B cell (primary cell): Measurements from ENCODE around the gene CFAP20. TPM values are rescaled to one million over a fixed set of nuclear protein-coding genes. Genes with fewer than 3 reads are reported as not detected.

Experiments used
- ATAC-seq: fragments of 200-7000 bp; cut with Tn5 transposase; one replicate; pipeline ENCODE4 v1.10.0; 2021; ENCODE audit warnings: low read depth, mild to moderate bottlenecking, moderate number of reproducible peaks, moderate library complexity
- CTCF ChIA-PET: fragments of 350-600 bp; sonication (Branson Sonifier 250); formaldehyde crosslinking; loops from one replicate; lab custom pipeline; 2021; ENCODE audit warnings: antibody characterized with exemption, inconsistent platforms; lab: Charles Lee
- POLR2A ChIA-PET: fragments of 350-600 bp; sonication (Branson Sonifier 250); formaldehyde crosslinking; loops from one replicate; lab custom pipeline; 2021; ENCODE audit warnings: antibody characterized with exemption; lab: Charles Lee
- DNase-seq: peaks from one replicate; pipeline ENCODE4 v3.0.0; 2013
- H2AFZ ChIP-seq: 2 replicates; pipeline ENCODE4 v1.6.1; 2012; ENCODE audit warnings: mild to moderate bottlenecking, low read depth, low read length; ENCODE audit not compliant: insufficient read depth, poor library complexity, severe bottlenecking
- H3K27ac ChIP-seq, 2 donors: 1 replicate in 1 of 2; 2 replicates in 1 of 2; pipeline ENCODE4 v1.5.1; 2012 to 2013; ENCODE audit warnings: low read length in 2 of 2, mild to moderate bottlenecking in 2 of 2, moderate library complexity in 1 of 2
- H3K27me3 ChIP-seq, 4 experiments: fragments of 200-600 bp in 1 of 4; sonication (generic) in 1 of 4; replicated peaks in 1 of 4; 1 replicate in 2 of 4; 2 replicates in 2 of 4; pipeline versions ENCODE4 v1.6.1 to v1.7.0; 2013 to 2016; ENCODE audit warnings: low read length in 3 of 4, mild to moderate bottlenecking in 2 of 4, mixed read lengths in 1 of 4, moderate library complexity in 1 of 4; ENCODE audit not compliant: insufficient read depth in 4 of 4, control insufficient read depth in 3 of 4; ENCODE audit errors: control extremely low read depth in 1 of 4
- H3K36me3 ChIP-seq, 2 experiments: replicated peaks in 1 of 2; 1 replicate in 1 of 2; 2 replicates in 1 of 2; pipeline versions ENCODE4 v1.6.1 to v1.7.1; 2013; ENCODE audit warnings: low read length in 1 of 2; ENCODE audit not compliant: insufficient read depth in 2 of 2, control insufficient read depth in 1 of 2; ENCODE audit errors: control extremely low read depth in 1 of 2, extremely low read depth in 1 of 2
- H3K4me1 ChIP-seq, 2 donors: fragments of 200-600 bp in 1 of 2; sonication (generic) in 1 of 2; 1 replicate in 1 of 2; 2 replicates in 1 of 2; pipeline versions ENCODE4 v1.5.1 to v1.6.1; 2013 to 2017; ENCODE audit warnings: low read length in 2 of 2; ENCODE audit not compliant: control insufficient read depth in 2 of 2, insufficient read depth in 2 of 2
- H3K4me2 ChIP-seq: replicated peaks from 2 replicates; pipeline ENCODE3; 2012; ENCODE audit warnings: mild to moderate bottlenecking, low read depth, low read length; ENCODE audit not compliant: poor library complexity, severe bottlenecking
- H3K4me3 ChIP-seq, 5 experiments: fragments of 200-600 bp in 1 of 5; sonication (generic) in 1 of 5; 1 replicate in 3 of 5; 2 replicates in 2 of 5; pipeline versions ENCODE4 v1.5.1 to v1.7.0; 2011 to 2016; ENCODE audit warnings: low read length in 4 of 5, mild to moderate bottlenecking in 4 of 5, low read depth in 2 of 5, control low read depth in 1 of 5, moderate library complexity in 1 of 5; ENCODE audit not compliant: insufficient read depth in 1 of 5; ENCODE audit errors: control extremely low read depth in 1 of 5, extremely low read depth in 1 of 5
- H3K79me2 ChIP-seq: fragments of 200-600 bp; sonication (generic); one replicate; pipeline ENCODE4 v1.6.0; 2016; ENCODE audit warnings: low read length; ENCODE audit not compliant: control insufficient read depth, insufficient read depth
- H3K9ac ChIP-seq: fragments of 200-600 bp; sonication (generic); 2 replicates; pipeline ENCODE4 v1.6.1; 2017; ENCODE audit warnings: mild to moderate bottlenecking, low read length, moderate library complexity
- H3K9me3 ChIP-seq, 3 donors: one replicate each; pipeline versions ENCODE4 v1.6.1 to v1.7.1; 2013; ENCODE audit warnings: low read length in 2 of 3; ENCODE audit not compliant: control insufficient read depth in 2 of 3, insufficient read depth in 1 of 3; ENCODE audit errors: control extremely low read depth in 1 of 3
- H4K20me1 ChIP-seq: 2 replicates; pipeline ENCODE4 v1.6.0; 2012; ENCODE audit warnings: mild to moderate bottlenecking, low read length; ENCODE audit not compliant: insufficient read depth, control insufficient read depth, poor library complexity, severe bottlenecking
- H3K27ac Mint-ChIP-seq: one replicate; pipeline ENCODE4 v1.8.0; 2021; ENCODE audit warnings: mixed read lengths
- H3K27me3 Mint-ChIP-seq: one replicate; pipeline ENCODE4 v1.8.0; 2021; ENCODE audit warnings: mixed read lengths
- H3K4me1 Mint-ChIP-seq: one replicate; pipeline ENCODE4 v1.8.0; 2021; ENCODE audit warnings: mixed read lengths
- H3K4me3 Mint-ChIP-seq: one replicate; pipeline ENCODE4 v1.8.0; 2021; ENCODE audit warnings: mixed read lengths
- H3K9me3 Mint-ChIP-seq: one replicate; pipeline ENCODE4 v1.8.0; 2022; ENCODE audit warnings: mixed read lengths; ENCODE audit not compliant: insufficient read depth
- EZH2 ChIP-seq: IDR thresholded peaks from 2 replicates; pipeline ENCODE4 v1.6.1; 2012; ENCODE audit warnings: borderline replicate concordance, low read depth, mild to moderate bottlenecking, moderate library complexity, low read length; ENCODE audit not compliant: insufficient read depth, poor library complexity, severe bottlenecking
- WGBS: methylation state at CpG from one replicate; pipeline ENCODE4 v1.1.5; 2013; ENCODE audit warnings: missing lambda C conversion rate; ENCODE audit not compliant: insufficient coverage; 5-methylcytosine and 5-hydroxymethylcytosine counted together
- intact Hi-C: fragments of 100-400 bp; cut with micrococcal nuclease; formaldehyde crosslinking; loops from one replicate; pipeline ENCODE4 v1.10.0; 2022
- polyA plus RNA-seq: library from polyadenylated mRNA; depleted of rRNA; stranded (reverse); fragments of >200 nt; gene quantifications from 2 replicates; pipeline ENCODE4 v1.2.3, GENCODE V29; 2012
- small RNA-seq: library from RNA; depleted of rRNA; stranded (forward); fragments of <200 nt; gene quantifications from one replicate; pipeline ENCODE3, GENCODE V24; 2012; ENCODE audit warnings: low replicate concordance, low read depth; ENCODE audit not compliant: insufficient read length
- total RNA-seq, 2 donors: library from RNA; stranded (reverse); fragments of 120-200 nt in 1 of 2; gene quantifications; 1 replicate in 1 of 2; 2 replicates in 1 of 2; pipeline versions ENCODE4 v1.2.3 to v1.2.4, GENCODE V29; 2013 to 2022
- TF ChIP-seq, protein P1 (sequence below): fragments of 200-600 bp; IDR thresholded peaks from one replicate; pipeline ENCODE4 v1.8.0; 2022; ENCODE audit warnings: antibody characterized with exemption, mild to moderate bottlenecking

CFAP20 gene
- total and polyA plus RNA-seq, 2 donors (not counting 1 experiment from before 2014, with no cell fraction given), result 27.3 to 45.4 TPM

DNA sequence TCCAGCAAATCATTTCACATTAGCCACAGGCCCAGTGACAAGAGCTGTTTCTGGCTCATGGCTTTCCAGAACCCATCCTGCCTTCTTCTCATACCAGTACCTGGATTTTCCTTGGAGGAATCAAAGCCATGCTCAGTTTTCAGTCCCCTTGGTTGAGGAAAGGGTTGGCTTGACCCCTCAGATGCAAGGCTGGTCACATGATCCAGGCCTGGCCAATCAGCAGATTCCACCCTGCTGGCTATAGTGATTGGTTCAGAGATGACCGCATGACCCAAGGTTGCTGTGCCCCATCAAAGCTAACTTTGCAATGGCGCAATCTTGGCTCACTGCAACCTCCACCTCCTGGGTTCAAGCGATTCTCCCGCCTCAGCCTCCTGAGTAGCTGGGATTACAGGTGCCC is 58.6 kb downstream of the CFAP20 start:
- CTCF ChIA-PET, result no interaction called here
- Mint-ChIP-seq H3K27ac (no peak overlapping the region), H3K9me3 (peaks cover 5% of the 10 kb centered on the region), H3K27me3 (peaks cover 3% of the 10 kb centered on the region), H3K4me1 (no peaks in the 10 kb centered on the region), H3K4me3 (no peak overlapping the region)
- Histone ChIP-seq H3K4me3 (no peak overlapping the region), H2AFZ (no peak overlapping the region), H3K4me1 (no peaks in the 10 kb centered on the region), H3K27me3 (no peaks in the 10 kb centered on the region), H3K9me3 (peaks cover 0 to 10% (median 0%) of the 10 kb centered on the region in 3 donors), H3K27ac (no peak overlapping the region), H4K20me1 (no peaks in the 10 kb centered on the region), H3K79me2 (no peaks in the 10 kb centered on the region), H3K9ac (no peak overlapping the region), H3K36me3 (no peaks in the 10 kb centered on the region), H3K4me2 (no peak overlapping the region)
- DNase-seq, result no peak
- WGBS, result 100% methylated on average over 2 of the region's 4 CpGs
- POLR2A ChIA-PET, result no interaction called here
- ATAC-seq, result no peak
- TF ChIP-seq, protein P1, sequence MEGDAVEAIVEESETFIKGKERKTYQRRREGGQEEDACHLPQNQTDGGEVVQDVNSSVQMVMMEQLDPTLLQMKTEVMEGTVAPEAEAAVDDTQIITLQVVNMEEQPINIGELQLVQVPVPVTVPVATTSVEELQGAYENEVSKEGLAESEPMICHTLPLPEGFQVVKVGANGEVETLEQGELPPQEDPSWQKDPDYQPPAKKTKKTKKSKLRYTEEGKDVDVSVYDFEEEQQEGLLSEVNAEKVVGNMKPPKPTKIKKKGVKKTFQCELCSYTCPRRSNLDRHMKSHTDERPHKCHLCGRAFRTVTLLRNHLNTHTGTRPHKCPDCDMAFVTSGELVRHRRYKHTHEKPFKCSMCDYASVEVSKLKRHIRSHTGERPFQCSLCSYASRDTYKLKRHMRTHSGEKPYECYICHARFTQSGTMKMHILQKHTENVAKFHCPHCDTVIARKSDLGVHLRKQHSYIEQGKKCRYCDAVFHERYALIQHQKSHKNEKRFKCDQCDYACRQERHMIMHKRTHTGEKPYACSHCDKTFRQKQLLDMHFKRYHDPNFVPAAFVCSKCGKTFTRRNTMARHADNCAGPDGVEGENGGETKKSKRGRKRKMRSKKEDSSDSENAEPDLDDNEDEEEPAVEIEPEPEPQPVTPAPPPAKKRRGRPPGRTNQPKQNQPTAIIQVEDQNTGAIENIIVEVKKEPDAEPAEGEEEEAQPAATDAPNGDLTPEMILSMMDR, result no peak
- no peak for TF ChIP-seq EZH2
- intact Hi-C loops, result no loop called here

Small RNA genes within 50 kb of the gene (small RNA-seq; reads per million reads assigned to genes)
- not detected for gene RF00019

Other genes starting within 250 kb of the CFAP20 start
- gene CNGB1, start 158.3 kb downstream of the CFAP20 start, total RNA-seq, result not detected in 2 replicates
- gene CNGB1, start 158.3 kb downstream of the CFAP20 start, polyA plus RNA-seq, result not detected in 2 replicates
- 12.4 and 15.0 TPM in 2 replicates for gene ZNF319, start 128.7 kb downstream of the CFAP20 start, total RNA-seq
- 8.2 and 15.1 TPM in 2 replicates for gene ZNF319, start 128.7 kb downstream of the CFAP20 start, polyA plus RNA-seq
- 32.8 and 34.4 TPM in 2 replicates for gene USB1, start 128.0 kb downstream of the CFAP20 start, total RNA-seq
- gene USB1, start 128.0 kb downstream of the CFAP20 start, polyA plus RNA-seq, result 24.9 and 37.0 TPM in 2 replicates
- not detected in 2 replicates for gene MMP15, start 103.6 kb downstream of the CFAP20 start, total RNA-seq
- not detected in 2 replicates for gene MMP15, start 103.6 kb downstream of the CFAP20 start, polyA plus RNA-seq
- 63.5 and 69.4 TPM in 2 replicates for gene CSNK2A2, start 68.7 kb upstream of the CFAP20 start, total RNA-seq
- gene CSNK2A2, start 68.7 kb upstream of the CFAP20 start, polyA plus RNA-seq, result 21.3 and 24.8 TPM in 2 replicates
- gene PRSS54, start 165.6 kb upstream of the CFAP20 start, total RNA-seq, result not detected in 2 replicates
- not detected in 2 replicates for gene PRSS54, start 165.6 kb upstream of the CFAP20 start, polyA plus RNA-seq